ENCODE data around the gene KRTAP20-2. TPM values are rescaled to one million over a fixed set of nuclear protein-coding genes. Genes with fewer than 3 reads are reported as not detected.

KRTAP20-2 gene
- not detected for total RNA-seq
- long read RNA-seq = 0 reads

DNA sequence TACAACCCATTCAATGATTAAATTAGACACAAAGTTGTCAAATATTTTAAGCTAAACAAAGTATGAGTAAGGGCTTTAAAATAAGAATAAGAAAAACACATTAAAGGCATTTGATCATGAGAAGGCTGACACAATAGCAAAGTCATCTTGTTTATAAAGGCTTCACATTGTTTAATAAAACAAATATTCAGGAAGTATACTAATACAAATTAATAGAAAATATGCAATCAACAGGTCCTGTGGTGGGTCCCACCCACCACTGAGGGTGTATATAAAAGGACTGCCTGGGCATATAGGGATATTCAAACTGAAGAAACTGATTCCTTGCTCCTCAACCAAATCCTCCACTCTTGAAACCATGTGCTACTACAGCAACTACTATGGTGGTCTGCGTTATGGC lies at the start of gene KRTAP20-2:
Gene KRTAP20-2, plus strand, starts transcription at position 301 of the 400 bp plus-strand sequence. Its CDS starts 58 bp downstream, at position 359.
- no peak for DNase-seq (ENCODE audit: low spot score)
- intact Hi-C loops (cut with DNase I) = no loop called here

DNA sequence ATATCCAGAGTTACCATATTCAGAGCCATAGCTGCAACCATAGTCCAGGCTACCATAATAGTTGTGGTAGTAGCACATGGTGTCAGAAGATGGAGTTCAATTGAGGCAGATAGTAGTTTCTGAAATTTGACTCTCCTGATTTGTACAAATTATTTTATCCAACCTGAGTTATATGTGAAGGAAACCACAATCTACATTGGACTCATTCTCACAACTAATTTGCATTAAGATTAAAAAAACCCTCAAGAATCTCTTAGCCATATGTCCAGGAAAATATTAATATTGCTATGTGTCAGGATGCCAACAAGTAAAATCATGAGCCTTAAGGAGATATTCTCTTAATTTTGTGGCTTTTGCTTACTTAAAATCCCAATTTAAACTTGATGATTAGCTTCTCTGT lies 44.7 kb upstream of the KRTAP20-2 start, which contains the start of gene KRTAP22-2:
Gene KRTAP22-2, minus strand, starts transcription at position 101 of the 400 bp plus-strand sequence.
- no peak for DNase-seq (ENCODE audit: low spot score)
- intact Hi-C loops (cut with DNase I) = no loop called here

- DNase-seq (ENCODE audit: low spot score) = no peak
- intact Hi-C loops (cut with DNase I) = no loop called here
These were observed 42.9 kb upstream of the KRTAP20-2 start, which contains the start of gene KRTAP6-3 for GRCh38 chr21:30592140-30592539. Gene KRTAP6-3 (plus strand): TSS chr21:30592440. CDS start chr21:30592446, 6 bp downstream.

- no peak for DNase-seq (ENCODE audit: low spot score)
- intact Hi-C loops (cut with DNase I) = no loop called here
These were observed 36.2 kb upstream of the KRTAP20-2 start, which contains the start of gene KRTAP6-2 for GRCh38 chr21:30598802-30599201. Gene KRTAP6-2 (minus strand): TSS chr21:30598902. CDS start chr21:30598874, 28 bp downstream.

- intact Hi-C loops (cut with DNase I) = no loop called here
- DNase-seq (ENCODE audit: low spot score) = no peak
These were observed 34.2 kb upstream of the KRTAP20-2 start, which contains the start of gene KRTAP22-1 for GRCh38 chr21:30600787-30601186. Gene KRTAP22-1 (plus strand): TSS chr21:30601087.

- DNase-seq (ENCODE audit: low spot score) = no peak
- intact Hi-C loops (cut with DNase I) = no loop called here
These were observed 29.0 kb upstream of the KRTAP20-2 start for GRCh38 chr21:30605968-30606367.

- intact Hi-C loops (cut with DNase I) = no loop called here
- DNase-seq (ENCODE audit: low spot score) = no peak
These were observed 22.9 kb upstream of the KRTAP20-2 start for GRCh38 chr21:30612132-30612531.

DNA sequence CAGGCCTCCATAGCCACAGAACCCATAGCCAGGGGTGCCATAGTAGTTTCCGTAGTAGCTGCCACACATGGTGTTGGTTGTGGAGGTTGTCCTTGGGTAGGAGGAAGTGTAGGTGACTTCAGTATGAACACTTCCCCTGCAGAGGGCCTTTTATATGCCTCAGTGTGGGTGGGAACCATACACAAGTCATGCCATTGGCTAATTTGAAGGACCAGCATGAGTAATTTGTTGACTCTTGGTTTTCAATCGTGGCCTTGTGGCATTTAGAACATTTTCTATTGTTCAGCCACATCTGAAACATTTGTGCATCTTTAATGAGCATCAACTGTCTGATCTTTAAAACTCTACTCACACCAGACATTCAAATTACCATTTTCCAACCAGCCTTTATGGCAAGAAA lies 21.2 kb upstream of the KRTAP20-2 start, which contains the start of gene KRTAP6-1:
Gene KRTAP6-1, minus strand, starts transcription at position 95 of the 400 bp plus-strand sequence. Its CDS starts 26 bp downstream, at position 69.
- DNase-seq (ENCODE audit: low spot score) = no peak
- intact Hi-C loops (cut with DNase I) = no loop called here

DNA sequence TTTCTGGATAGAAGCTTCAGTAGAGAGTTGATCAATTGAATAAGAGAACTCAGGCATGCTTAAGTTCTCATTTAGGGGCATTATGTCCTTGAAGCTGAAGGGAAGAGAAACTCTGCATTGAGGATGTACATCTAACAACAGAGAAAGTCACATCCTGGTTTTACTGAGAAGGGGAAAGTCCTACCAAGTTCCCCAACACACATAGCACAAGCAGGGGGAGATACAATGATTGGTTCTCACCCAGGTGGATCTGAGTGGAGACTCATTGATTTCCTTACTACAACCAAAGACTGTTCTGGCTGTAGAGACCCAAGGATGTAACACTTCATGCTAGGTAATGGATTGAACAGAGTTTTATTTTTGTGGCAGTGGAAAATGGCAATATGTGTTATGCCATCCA lies 19.8 kb upstream of the KRTAP20-2 start:
- intact Hi-C loops (cut with DNase I) = no loop called here
- no peak for DNase-seq (ENCODE audit: low spot score)

- intact Hi-C loops (cut with DNase I) = no loop called here
- DNase-seq (ENCODE audit: low spot score) = no peak
These were observed 18.9 kb upstream of the KRTAP20-2 start, which contains the start of gene KRTAP20-1 for GRCh38 chr21:30616125-30616524. Gene KRTAP20-1 (plus strand): TSS chr21:30616425. CDS start chr21:30616455, 30 bp downstream.

- intact Hi-C loops (cut with DNase I) = no loop called here
- DNase-seq (ENCODE audit: low spot score) = no peak
These were observed 14.9 kb upstream of the KRTAP20-2 start for GRCh38 chr21:30620080-30620479.

DNA sequence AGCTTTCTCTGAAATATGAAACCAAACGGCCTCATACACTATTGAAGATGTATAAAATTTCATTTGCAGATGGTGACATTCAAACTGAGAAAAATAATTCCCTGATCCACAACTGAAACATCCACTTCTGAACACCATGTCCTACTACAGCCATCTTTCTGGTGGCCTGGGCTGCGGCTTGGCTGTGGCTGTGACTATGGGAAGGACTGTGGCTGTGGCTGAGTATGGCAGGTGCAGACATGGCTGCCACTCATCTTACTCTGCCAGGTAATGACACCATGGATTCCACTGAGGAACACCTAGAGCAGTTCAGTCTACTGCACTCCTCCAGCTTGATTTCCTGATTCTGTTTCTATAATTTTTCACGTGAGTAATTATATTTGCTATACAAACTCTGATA lies 14.5 kb upstream of the KRTAP20-2 start, which contains the start of gene KRTAP20-4:
Gene KRTAP20-4, plus strand, starts transcription at position 106 of the 400 bp plus-strand sequence.
- no peak for DNase-seq (ENCODE audit: low spot score)
- intact Hi-C loops (cut with DNase I) = no loop called here

GRCh38 chr21:30623362-30623761 lies 11.6 kb upstream of the KRTAP20-2 start:
- no peak for DNase-seq (ENCODE audit: low spot score)
- intact Hi-C loops (cut with DNase I) = no loop called here

- DNase-seq (ENCODE audit: low spot score) = no peak
- intact Hi-C loops (cut with DNase I) = no loop called here
These were observed 9.4 kb upstream of the KRTAP20-2 start for GRCh38 chr21:30625449-30626165.

- no peak for DNase-seq (ENCODE audit: low spot score)
- intact Hi-C loops (cut with DNase I) = no loop called here
These were observed 6.9 kb upstream of the KRTAP20-2 start for GRCh38 chr21:30628109-30628508.

- intact Hi-C loops (cut with DNase I) = no loop called here
- no peak for DNase-seq (ENCODE audit: low spot score)
These were observed 5.8 kb upstream of the KRTAP20-2 start for GRCh38 chr21:30629200-30629599.

DNA sequence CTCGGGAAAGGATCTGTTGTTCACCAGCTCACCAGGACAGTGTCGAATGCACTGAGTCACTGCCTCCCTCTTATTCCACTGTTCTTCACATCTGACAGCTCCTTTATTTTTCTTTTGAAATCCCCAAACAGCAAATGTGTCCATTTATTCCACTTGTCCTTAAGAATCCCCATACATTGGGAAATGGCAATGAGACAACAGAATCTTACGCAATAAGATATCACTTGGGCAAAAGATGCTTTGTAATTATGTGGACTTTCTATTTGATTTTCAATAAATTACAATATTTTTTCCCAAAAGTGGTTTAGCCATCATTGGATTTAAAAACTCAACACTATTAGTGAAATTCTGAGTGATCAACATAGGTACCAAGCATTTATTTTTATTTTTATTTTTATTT lies 3.7 kb downstream of the KRTAP20-2 start:
- intact Hi-C loops (cut with DNase I) = no loop called here
- no peak for DNase-seq (ENCODE audit: low spot score)

DNA sequence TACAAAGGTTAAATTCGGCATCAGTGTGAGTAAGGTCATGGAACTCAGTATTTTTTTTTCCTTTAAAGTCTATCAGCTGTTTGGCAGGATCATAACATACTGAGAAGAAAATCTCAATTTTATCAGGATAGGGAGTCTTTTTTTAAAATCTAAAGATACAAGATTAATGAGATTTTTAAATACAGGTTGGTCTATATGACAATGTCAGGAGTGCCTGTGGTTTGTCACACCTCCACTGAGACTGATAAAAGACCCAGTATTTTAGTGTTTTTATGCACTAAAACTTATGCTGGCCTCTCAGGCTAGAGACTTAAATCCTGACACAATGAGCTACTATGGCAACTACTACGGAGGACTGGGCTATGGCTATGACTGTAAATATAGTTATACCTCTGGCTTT lies 7.6 kb downstream of the KRTAP20-2 start, which contains the start of gene KRTAP20-3:
Gene KRTAP20-3, plus strand, starts transcription at position 301 of the 400 bp plus-strand sequence.
- no peak for DNase-seq (ENCODE audit: low spot score)
- intact Hi-C loops (cut with DNase I) = no loop called here

DNA sequence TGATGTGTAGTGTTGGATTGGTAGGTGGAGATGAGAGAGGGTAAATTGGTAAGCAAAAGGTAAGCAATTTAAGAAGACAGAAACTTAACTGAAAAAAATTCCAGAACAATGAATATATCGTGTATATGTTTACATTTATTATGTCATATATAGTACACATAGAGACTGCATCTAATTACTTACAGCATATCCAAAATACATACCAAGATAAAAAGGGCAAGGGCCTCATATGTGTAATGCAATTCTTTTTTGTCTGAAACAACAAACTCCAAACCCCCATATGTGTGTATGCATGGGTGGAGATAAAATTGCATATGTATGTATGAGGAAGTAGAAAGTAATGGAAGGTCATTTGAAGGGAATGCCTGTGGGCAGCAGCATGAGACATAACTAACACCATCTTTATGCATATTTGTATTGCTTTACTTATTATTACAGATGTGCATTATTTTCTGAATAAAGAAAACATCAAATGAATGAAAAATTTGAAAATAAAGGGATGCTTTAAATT lies 12.0 kb downstream of the KRTAP20-2 start:
- intact Hi-C loops (cut with DNase I) = no loop called here
- no peak for DNase-seq (ENCODE audit: low spot score)

DNA sequence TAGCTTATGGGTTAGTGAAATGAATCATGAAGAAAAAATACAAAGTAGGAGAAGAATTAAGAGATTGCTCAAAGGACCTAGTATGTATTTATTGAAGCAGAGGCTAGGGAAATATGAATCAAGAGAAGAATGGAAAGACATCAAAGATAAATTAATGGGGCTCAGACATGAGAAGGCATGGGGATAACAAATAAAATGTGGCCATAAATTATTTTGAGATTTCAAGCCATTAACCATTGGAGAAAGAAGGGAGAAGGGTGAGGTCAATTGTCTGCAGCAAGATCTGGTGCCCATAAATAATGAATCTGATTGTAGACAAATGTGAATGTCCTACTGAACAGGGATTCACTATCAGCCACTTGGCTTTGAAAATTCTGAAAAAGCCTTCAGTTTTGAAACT lies 17.9 kb downstream of the KRTAP20-2 start:
- no peak for DNase-seq (ENCODE audit: low spot score)
- intact Hi-C loops (cut with DNase I) = no loop called here

DNA sequence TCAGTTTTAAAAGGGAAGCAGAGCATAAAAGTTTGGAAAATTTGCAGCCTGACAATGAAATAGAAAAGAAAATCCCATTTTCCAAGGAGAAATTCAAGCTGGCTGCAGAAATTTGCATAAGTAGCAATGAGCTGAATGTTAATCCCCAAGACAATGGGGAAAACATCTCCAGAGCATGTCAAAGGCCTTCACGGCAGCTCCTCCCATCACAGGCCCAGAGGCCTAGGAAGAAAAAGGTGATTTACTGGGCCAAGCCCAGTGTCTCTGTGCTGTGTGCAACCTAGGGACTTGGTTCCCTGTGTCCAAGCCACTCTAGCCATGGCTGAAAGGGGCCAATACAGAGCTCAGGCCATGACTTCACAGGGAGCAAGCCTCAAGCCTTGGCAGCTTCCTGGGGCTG lies 33.8 kb downstream of the KRTAP20-2 start:
- intact Hi-C loops (cut with DNase I) = no loop called here
- no peak for DNase-seq (ENCODE audit: low spot score)

Measured in cardiac septum (tissue), 1 donor.